ENCODE results near the gene LRP10.

LRP10 gene

DNA sequence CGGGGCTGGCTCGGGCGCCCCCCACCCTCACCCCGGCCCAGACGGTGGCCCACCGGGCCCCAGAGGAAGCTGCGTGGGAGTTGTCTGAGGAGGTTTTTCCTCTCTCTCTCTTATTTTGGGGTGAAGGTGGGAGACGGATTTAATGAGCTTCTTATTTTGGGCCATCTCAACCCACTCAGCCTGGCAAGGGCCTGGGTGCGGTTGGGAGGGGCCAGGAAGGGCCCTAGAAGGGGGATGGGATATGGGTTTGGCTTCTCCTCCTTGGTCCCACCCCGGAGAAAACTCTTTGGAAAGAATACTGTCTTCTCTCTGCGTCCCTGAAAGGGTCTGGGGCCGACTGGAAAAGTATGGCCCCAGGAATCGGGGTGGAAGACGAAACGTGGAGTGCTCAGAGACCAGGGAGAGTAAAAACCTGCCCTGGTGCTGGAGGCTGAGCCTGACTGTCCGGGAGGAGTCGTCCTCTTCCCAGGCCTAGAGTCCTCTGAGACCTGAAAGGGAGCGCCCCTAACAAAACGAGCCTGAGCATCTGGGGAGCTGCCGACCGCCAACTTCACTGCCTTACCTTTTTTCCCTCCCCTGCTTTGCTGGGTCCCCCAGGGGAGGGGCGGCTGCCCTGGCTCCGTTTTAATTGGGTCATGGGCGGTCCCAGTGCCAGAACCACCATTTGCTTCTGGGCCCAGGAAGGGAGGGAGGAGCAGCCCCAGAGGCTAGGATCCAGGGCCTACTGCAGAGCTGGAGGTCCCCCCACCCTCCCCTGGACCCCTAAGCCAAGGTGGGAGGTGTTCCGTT, 33.6 kb upstream of the LRP10 start:
- DNase-seq (no peak), ATAC-seq (replicated peaks) (peak; percentile 10 to 12)
- Mint-ChIP-seq H3K27me3 (peaks cover 9 to 20% of the 10 kb centered on the region in 2 donors), H3K4me3 (peak overlapping the region; percentile 96 to 99), H3K4me1 (peaks cover 15 to 33% of the 10 kb centered on the region in 2 donors), H3K27ac (no peak overlapping the region), H3K36me3 (peaks cover 12 to 29% of the 10 kb centered on the region in 2 donors), H3K9me3 (no peaks in the 10 kb centered on the region)

DNA sequence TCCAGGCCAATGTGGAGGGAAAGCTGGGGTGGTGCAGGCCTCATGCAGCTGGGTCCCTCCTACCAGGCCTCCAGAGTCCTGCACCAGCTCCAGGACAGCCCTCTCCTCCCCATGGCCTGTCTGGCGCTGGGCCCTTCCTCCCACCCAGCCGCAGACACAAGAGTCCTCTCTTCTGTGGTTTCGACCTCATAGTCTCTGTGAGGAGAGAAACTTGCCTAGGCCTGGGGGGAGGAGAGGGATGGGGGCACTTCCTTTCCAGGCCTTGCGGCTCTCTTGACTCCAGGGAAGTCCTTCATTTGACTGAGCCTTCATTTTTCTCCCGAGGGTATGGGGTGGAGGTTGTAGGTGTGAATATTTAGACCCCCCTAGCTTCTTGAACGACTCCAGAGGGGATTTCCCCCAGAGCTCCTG, 32.9 kb upstream of the LRP10 start:
- ATAC-seq (replicated peaks) = peak in 1 of 2 donors; percentile 22
- Mint-ChIP-seq H3K4me1 (peaks cover 15 to 33% of the 10 kb centered on the region in 2 donors), H3K36me3 (peaks cover 8 to 26% of the 10 kb centered on the region in 2 donors), H3K9me3 (no peaks in the 10 kb centered on the region), H3K27me3 (peaks cover 13 to 20% of the 10 kb centered on the region in 2 donors), H3K4me3 (no peak overlapping the region), H3K27ac (peak overlapping the region; percentile 33)
- no peak for DNase-seq

DNA sequence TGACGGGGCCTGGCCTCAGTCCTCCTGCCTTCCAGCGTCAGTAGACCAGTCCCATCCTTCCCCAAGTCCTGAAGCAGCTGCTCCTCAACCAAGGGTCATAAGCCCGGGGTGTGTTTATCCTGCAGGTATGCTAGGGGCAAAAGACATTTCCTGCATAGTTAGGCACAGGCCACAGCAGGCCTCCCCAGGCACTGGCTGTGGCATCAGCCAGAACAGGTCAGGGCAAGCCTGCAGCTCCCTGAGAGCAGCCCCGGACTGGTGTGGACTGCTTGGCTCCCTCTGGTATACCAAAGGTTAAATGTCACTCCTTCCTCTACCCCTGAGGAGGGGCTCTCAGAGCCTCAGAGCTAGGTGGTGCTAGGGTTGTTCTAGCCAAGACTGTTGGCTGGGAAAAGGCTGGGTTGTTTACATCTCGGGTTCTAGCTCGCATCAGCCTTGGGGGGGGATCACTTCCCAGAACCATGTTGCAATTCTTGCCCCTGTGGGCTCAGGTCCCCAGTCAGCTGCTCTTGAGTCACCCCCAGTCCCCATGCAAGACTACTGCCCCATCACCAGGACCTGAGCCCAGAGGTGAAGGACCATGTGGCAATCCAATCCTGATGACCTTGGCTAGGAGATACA, 32.3 kb upstream of the LRP10 start:
- Mint-ChIP-seq H3K27ac (peak overlapping the region; percentile 6), H3K27me3 (peaks cover 13 to 20% of the 10 kb centered on the region in 2 donors), H3K4me1 (peaks cover 15 to 33% of the 10 kb centered on the region in 2 donors), H3K4me3 (no peak overlapping the region), H3K36me3 (peaks cover 8 to 21% of the 10 kb centered on the region in 2 donors), H3K9me3 (no peaks in the 10 kb centered on the region)
- DNase-seq = no peak
- ATAC-seq (replicated peaks) = no peak

DNA sequence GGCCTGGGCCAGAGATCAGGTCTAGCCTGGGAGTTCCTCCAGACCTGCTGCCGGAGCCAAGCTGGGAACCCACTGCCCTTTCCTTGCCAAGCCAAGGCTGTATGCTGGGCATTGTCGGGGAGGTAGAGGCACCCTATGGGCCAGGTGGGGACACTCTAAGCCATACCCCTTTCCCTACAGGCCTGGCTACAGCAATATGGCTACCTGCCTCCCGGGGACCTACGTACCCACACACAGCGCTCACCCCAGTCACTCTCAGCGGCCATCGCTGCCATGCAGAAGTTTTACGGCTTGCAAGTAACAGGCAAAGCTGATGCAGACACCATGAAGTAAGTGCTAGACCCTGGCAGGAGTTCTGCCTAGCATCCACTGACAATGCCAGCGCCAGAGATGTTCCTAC, 30.2 kb upstream of the LRP10 start:
- H3K4me3 Mint-ChIP-seq = no peak overlapping the region
- H3K9me3 Mint-ChIP-seq = no peaks in the 10 kb centered on the region
- ATAC-seq (replicated peaks) (no peak), DNase-seq (no peak)
- H3K27ac Mint-ChIP-seq = no peak overlapping the region
- peaks cover 2 to 4% of the 10 kb centered on the region in 2 donors for H3K36me3 Mint-ChIP-seq
- peaks cover 12 to 32% of the 10 kb centered on the region in 2 donors for H3K4me1 Mint-ChIP-seq
- H3K27me3 Mint-ChIP-seq = peaks cover 16 to 27% of the 10 kb centered on the region in 2 donors

DNA sequence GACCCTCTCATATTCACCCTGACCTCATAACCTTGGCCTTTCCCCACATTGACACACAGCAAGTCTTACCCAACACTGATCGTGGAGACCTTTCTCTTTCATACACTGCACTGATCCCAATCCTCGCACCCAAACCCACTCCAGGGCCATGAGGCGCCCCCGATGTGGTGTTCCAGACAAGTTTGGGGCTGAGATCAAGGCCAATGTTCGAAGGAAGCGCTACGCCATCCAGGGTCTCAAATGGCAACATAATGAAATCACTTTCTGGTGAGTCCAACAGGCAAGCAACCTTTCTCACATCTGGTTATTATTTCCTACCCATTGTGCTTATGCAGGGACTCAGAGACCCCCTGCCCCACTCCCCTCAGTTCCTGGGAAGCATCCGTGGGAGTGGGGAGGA, 29.8 kb upstream of the LRP10 start:
- Mint-ChIP-seq H3K4me1 (peaks cover 11 to 32% of the 10 kb centered on the region in 2 donors), H3K36me3 (peaks cover 4% of the 10 kb centered on the region in 2 donors), H3K4me3 (no peak overlapping the region), H3K9me3 (no peaks in the 10 kb centered on the region), H3K27me3 (peaks cover 16 to 32% of the 10 kb centered on the region in 2 donors), H3K27ac (no peak overlapping the region)
- DNase-seq (no peak), ATAC-seq (replicated peaks) (no peak)

DNA sequence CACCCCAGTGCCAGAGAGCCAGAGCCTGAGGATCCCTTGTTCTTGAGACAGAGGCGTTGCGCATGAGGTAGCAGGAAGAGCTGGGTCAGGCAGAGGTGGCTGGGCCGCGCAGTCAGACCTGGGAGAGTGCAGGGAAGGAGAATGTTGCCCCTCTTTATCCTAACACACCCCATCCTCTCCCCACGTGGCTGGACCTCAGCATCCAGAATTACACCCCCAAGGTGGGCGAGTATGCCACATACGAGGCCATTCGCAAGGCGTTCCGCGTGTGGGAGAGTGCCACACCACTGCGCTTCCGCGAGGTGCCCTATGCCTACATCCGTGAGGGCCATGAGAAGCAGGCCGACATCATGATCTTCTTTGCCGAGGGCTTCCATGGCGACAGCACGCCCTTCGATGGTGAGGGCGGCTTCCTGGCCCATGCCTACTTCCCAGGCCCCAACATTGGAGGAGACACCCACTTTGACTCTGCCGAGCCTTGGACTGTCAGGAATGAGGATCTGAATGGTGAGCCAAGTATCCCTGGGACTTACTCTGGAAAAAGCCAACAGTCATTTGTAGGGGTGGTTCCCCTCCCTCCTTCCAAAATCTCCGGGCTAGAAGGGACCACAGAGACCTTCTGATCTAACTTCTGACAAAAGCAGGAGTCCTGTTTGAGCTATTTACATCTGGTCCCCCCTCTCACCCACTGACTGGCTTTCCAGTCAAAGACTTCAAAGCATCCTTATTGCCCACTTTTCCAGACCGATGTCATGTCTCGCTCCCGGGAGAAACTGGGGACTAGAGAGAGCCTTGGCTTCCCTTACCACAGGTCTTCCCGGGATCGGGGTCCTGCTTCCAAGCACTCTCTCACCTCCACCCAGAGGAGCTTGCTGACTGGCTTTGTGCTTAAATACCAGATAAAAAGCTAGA, 29.1 kb upstream of the LRP10 start:
- no peak for DNase-seq
- Mint-ChIP-seq H3K4me1 (peaks cover 8 to 25% of the 10 kb centered on the region in 2 donors), H3K27me3 (peaks cover 12 to 27% of the 10 kb centered on the region in 2 donors), H3K4me3 (no peak overlapping the region), H3K9me3 (no peaks in the 10 kb centered on the region), H3K27ac (no peak overlapping the region), H3K36me3 (peaks cover 0 to 3% of the 10 kb centered on the region in 2 donors)
- no peak for ATAC-seq (replicated peaks)

DNA sequence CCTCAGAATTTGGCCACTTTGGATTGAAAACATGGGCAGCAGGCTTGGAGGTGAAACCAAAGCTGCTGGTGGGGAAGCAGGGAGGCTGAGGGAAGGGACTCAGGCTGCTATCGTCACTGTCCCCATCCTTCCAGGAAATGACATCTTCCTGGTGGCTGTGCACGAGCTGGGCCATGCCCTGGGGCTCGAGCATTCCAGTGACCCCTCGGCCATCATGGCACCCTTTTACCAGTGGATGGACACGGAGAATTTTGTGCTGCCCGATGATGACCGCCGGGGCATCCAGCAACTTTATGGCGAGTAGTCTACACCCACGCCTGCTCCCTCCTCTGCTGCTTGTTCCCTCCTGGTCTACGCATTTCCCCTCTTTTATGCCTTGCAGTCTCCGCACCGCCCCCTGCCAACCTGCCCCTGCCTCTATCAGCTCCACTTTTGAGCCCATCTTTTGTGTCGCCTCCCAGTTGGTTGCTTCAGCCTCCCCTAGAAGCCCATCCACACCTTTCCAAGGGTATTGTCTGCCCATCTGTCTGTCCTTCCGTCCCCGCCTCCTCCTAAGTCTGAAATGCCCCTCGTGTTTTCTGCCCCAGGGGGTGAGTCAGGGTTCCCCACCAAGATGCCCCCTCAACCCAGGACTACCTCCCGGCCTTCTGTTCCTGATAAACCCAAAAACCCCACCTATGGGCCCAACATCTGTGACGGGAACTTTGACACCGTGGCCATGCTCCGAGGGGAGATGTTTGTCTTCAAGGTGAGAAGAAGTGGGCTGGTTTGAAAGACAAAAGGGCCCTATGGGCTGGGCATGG, 28.2 kb upstream of the LRP10 start:
- H3K9me3 Mint-ChIP-seq = no peaks in the 10 kb centered on the region
- H3K27ac Mint-ChIP-seq = no peak overlapping the region
- no peak for ATAC-seq (replicated peaks)
- peaks cover 12 to 32% of the 10 kb centered on the region in 2 donors for H3K27me3 Mint-ChIP-seq
- no peak for DNase-seq
- H3K4me3 Mint-ChIP-seq = no peak overlapping the region
- H3K36me3 Mint-ChIP-seq = peaks cover 0 to 3% of the 10 kb centered on the region in 2 donors
- peaks cover 9 to 25% of the 10 kb centered on the region in 2 donors for H3K4me1 Mint-ChIP-seq

DNA sequence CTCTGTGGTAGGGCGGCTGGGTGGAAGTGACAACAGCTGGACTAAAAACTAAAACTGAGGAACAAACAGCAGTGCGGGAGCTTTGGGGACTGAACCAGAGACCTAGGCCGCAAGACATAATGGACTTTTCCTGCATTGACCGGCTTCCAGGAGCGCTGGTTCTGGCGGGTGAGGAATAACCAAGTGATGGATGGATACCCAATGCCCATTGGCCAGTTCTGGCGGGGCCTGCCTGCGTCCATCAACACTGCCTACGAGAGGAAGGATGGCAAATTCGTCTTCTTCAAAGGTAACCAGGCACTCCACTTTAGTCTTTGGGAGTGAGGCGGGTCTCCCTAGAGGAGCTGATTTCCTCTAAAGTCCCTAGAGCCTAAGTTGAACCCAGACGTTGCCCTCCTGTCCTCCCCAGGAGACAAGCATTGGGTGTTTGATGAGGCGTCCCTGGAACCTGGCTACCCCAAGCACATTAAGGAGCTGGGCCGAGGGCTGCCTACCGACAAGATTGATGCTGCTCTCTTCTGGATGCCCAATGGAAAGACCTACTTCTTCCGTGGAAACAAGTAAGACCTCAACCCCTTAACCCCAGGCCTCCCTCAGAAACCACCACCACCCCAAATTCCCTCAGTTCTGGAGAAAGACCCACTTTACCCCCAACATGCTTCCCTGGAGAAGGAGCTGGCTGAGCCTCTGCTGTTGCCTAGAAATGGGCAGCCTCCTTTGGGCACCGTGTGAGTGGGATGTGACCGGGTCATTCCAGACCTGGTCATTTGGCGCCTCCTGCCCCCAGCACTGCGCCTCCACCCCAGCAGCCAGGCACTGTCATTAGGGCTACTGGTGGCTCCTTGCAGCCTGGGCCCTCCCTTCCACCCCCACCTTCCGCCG, 27.1 kb upstream of the LRP10 start:
- Mint-ChIP-seq H3K4me3 (no peak overlapping the region), H3K4me1 (peaks cover 12 to 23% of the 10 kb centered on the region in 2 donors), H3K27ac (no peak overlapping the region), H3K27me3 (peaks cover 12 to 33% of the 10 kb centered on the region in 2 donors), H3K36me3 (peaks cover 0 to 3% of the 10 kb centered on the region in 2 donors), H3K9me3 (no peaks in the 10 kb centered on the region)
- DNase-seq (no peak), ATAC-seq (replicated peaks) (no peak)

DNA sequence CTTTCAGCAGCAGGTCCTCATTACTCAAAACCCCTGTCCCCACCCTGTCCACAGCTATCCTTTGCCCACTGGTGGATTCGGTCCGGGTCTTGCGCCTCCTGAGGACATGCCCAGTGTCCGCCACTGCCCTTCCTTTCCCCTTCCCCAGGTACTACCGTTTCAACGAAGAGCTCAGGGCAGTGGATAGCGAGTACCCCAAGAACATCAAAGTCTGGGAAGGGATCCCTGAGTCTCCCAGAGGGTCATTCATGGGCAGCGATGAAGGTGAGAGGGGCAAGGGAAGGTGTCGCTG, 26.5 kb upstream of the LRP10 start:
- Mint-ChIP-seq H3K27ac (no peak overlapping the region), H3K36me3 (peaks cover 0 to 3% of the 10 kb centered on the region in 2 donors), H3K9me3 (no peaks in the 10 kb centered on the region), H3K4me1 (peaks cover 12 to 23% of the 10 kb centered on the region in 2 donors), H3K4me3 (no peak overlapping the region), H3K27me3 (peaks cover 12 to 33% of the 10 kb centered on the region in 2 donors)
- DNase-seq (no peak), ATAC-seq (replicated peaks) (no peak)

DNA sequence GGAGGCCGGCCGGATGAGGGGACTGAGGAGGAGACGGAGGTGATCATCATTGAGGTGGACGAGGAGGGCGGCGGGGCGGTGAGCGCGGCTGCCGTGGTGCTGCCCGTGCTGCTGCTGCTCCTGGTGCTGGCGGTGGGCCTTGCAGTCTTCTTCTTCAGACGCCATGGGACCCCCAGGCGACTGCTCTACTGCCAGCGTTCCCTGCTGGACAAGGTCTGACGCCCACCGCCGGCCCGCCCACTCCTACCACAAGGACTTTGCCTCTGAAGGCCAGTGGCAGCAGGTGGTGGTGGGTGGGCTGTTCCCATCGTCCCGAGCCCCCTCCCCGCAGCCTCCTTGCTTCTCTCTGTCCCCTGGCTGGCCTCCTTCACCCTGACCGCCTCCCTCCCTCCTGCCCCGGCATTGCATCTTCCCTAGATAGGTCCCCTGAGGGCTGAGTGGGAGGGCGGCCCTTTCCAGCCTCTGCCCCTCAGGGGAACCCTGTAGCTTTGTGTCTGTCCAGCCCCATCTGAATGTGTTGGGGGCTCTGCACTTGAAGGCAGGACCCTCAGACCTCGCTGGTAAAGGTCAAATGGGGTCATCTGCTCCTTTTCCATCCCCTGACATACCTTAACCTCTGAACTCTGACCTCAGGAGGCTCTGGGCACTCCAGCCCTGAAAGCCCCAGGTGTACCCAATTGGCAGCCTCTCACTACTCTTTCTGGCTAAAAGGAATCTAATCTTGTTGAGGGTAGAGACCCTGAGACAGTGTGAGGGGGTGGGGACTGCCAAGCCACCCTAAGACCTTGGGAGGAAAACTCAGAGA, 25.5 kb upstream of the LRP10 start:
- H3K36me3 Mint-ChIP-seq = peaks cover 0 to 3% of the 10 kb centered on the region in 2 donors

DNA sequence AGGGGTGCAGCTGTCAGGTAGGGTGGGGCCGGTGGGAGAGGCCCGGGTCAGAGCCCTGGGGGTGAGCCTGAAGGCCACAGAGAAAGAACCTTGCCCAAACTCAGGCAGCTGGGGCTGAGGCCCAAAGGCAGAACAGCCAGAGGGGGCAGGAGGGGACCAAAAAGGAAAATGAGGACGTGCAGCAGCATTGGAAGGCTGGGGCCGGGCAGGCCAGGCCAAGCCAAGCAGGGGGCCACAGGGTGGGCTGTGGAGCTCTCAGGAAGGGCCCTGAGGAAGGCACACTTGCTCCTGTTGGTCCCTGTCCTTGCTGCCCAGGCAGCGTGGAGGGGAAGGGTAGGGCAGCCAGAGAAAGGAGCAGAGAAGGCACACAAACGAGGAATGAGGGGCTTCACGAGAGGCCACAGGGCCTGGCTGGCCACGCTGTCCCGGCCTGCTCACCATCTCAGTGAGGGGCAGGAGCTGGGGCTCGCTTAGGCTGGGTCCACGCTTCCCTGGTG, 24.7 kb upstream of the LRP10 start:
- ATAC-seq (replicated peaks) = no peak
- peak overlapping the region; percentile 37 for H3K27ac Mint-ChIP-seq
- H3K9me3 Mint-ChIP-seq = no peaks in the 10 kb centered on the region
- H3K4me1 Mint-ChIP-seq = peaks cover 12 to 23% of the 10 kb centered on the region in 2 donors
- no peak for DNase-seq
- peaks cover 12 to 33% of the 10 kb centered on the region in 2 donors for H3K27me3 Mint-ChIP-seq
- no peak overlapping the region for H3K4me3 Mint-ChIP-seq
- H3K36me3 Mint-ChIP-seq = peaks cover 0 to 3% of the 10 kb centered on the region in 2 donors

More for the DNA sequence above, 25.5 kb upstream of the LRP10 start:
- peaks cover 12 to 33% of the 10 kb centered on the region in 2 donors for H3K27me3 Mint-ChIP-seq
- ATAC-seq (replicated peaks) (no peak), DNase-seq (no peak)
- H3K4me3 Mint-ChIP-seq = no peak overlapping the region
- no peaks in the 10 kb centered on the region for H3K9me3 Mint-ChIP-seq
- peaks cover 12 to 23% of the 10 kb centered on the region in 2 donors for H3K4me1 Mint-ChIP-seq
- peak overlapping the region; percentile 37 for H3K27ac Mint-ChIP-seq

DNA sequence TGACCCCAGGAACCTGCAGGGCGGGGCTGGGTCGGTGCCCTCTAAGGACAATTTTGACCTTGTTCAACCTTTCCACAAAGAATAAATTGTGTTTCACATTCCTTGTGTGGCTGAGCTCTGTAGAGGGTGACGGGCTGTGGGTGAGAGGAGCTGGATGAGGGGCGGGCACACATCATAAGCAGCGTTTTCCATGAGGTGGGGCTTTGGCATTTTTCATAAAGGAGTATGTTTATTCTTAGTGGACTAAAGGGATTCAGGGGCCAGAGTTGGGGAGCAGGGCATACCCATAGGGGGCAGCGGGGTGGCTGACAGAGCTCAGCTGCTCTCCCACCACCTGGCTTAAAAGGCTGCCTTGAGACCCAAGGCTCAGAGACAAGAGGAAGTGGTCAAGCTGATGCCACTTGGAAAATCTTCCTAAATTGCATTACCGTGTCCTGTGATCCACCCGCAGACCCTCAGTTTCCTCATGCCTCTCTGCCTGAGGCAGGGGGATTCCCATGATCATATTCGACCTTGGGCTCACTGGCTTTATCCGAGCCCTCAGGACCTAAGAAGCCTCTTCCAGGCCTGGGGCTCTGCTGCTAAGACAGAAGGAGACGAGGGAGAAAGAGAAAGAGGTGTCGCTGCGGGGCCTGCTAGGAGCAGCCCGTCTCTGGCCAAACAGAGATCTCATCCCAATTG, 23.7 kb upstream of the LRP10 start:
- H3K4me1 Mint-ChIP-seq = peaks cover 14 to 26% of the 10 kb centered on the region in 2 donors
- no peaks in the 10 kb centered on the region for H3K9me3 Mint-ChIP-seq
- ATAC-seq (replicated peaks) = no peak
- no peak for DNase-seq
- peaks cover 12 to 33% of the 10 kb centered on the region in 2 donors for H3K27me3 Mint-ChIP-seq
- H3K36me3 Mint-ChIP-seq = peaks cover 0 to 3% of the 10 kb centered on the region in 2 donors
- H3K4me3 Mint-ChIP-seq = no peak overlapping the region
- no peak overlapping the region for H3K27ac Mint-ChIP-seq
